B cell (primary cell): Measurements from ENCODE around the gene CELSR3. TPM values are rescaled to one million over a fixed set of nuclear protein-coding genes. Genes with fewer than 3 reads are reported as not detected.

Source experiments
- ATAC-seq: fragments of 200-7000 bp; cut with Tn5 transposase; one replicate; pipeline ENCODE4 v1.10.0; 2021; ENCODE audit warnings: low read depth, mild to moderate bottlenecking, moderate number of reproducible peaks, moderate library complexity
- CTCF ChIA-PET: fragments of 350-600 bp; sonication (Branson Sonifier 250); formaldehyde crosslinking; loops from one replicate; lab custom pipeline; 2021; ENCODE audit warnings: antibody characterized with exemption, inconsistent platforms; lab: Charles Lee
- POLR2A ChIA-PET: fragments of 350-600 bp; sonication (Branson Sonifier 250); formaldehyde crosslinking; loops from one replicate; lab custom pipeline; 2021; ENCODE audit warnings: antibody characterized with exemption; lab: Charles Lee
- DNase-seq: peaks from one replicate; pipeline ENCODE4 v3.0.0; 2013
- H2AFZ ChIP-seq: 2 replicates; pipeline ENCODE4 v1.6.1; 2012; ENCODE audit warnings: mild to moderate bottlenecking, low read depth, low read length; ENCODE audit not compliant: insufficient read depth, poor library complexity, severe bottlenecking
- H3K27ac ChIP-seq, 2 donors: 1 replicate in 1 of 2; 2 replicates in 1 of 2; pipeline ENCODE4 v1.5.1; 2012 to 2013; ENCODE audit warnings: low read length in 2 of 2, mild to moderate bottlenecking in 2 of 2, moderate library complexity in 1 of 2
- H3K27me3 ChIP-seq, 4 experiments: fragments of 200-600 bp in 1 of 4; sonication (generic) in 1 of 4; replicated peaks in 1 of 4; 1 replicate in 2 of 4; 2 replicates in 2 of 4; pipeline versions ENCODE4 v1.6.1 to v1.7.0; 2013 to 2016; ENCODE audit warnings: low read length in 3 of 4, mild to moderate bottlenecking in 2 of 4, mixed read lengths in 1 of 4, moderate library complexity in 1 of 4; ENCODE audit not compliant: insufficient read depth in 4 of 4, control insufficient read depth in 3 of 4; ENCODE audit errors: control extremely low read depth in 1 of 4
- H3K36me3 ChIP-seq, 2 experiments: replicated peaks in 1 of 2; 1 replicate in 1 of 2; 2 replicates in 1 of 2; pipeline versions ENCODE4 v1.6.1 to v1.7.1; 2013; ENCODE audit warnings: low read length in 1 of 2; ENCODE audit not compliant: insufficient read depth in 2 of 2, control insufficient read depth in 1 of 2; ENCODE audit errors: control extremely low read depth in 1 of 2, extremely low read depth in 1 of 2
- H3K4me1 ChIP-seq, 2 donors: fragments of 200-600 bp in 1 of 2; sonication (generic) in 1 of 2; 1 replicate in 1 of 2; 2 replicates in 1 of 2; pipeline versions ENCODE4 v1.5.1 to v1.6.1; 2013 to 2017; ENCODE audit warnings: low read length in 2 of 2; ENCODE audit not compliant: control insufficient read depth in 2 of 2, insufficient read depth in 2 of 2
- H3K4me2 ChIP-seq: replicated peaks from 2 replicates; pipeline ENCODE3; 2012; ENCODE audit warnings: mild to moderate bottlenecking, low read depth, low read length; ENCODE audit not compliant: poor library complexity, severe bottlenecking
- H3K4me3 ChIP-seq, 5 experiments: fragments of 200-600 bp in 1 of 5; sonication (generic) in 1 of 5; 1 replicate in 3 of 5; 2 replicates in 2 of 5; pipeline versions ENCODE4 v1.5.1 to v1.7.0; 2011 to 2016; ENCODE audit warnings: low read length in 4 of 5, mild to moderate bottlenecking in 4 of 5, low read depth in 2 of 5, control low read depth in 1 of 5, moderate library complexity in 1 of 5; ENCODE audit not compliant: insufficient read depth in 1 of 5; ENCODE audit errors: control extremely low read depth in 1 of 5, extremely low read depth in 1 of 5
- H3K79me2 ChIP-seq: fragments of 200-600 bp; sonication (generic); one replicate; pipeline ENCODE4 v1.6.0; 2016; ENCODE audit warnings: low read length; ENCODE audit not compliant: control insufficient read depth, insufficient read depth
- H3K9ac ChIP-seq: fragments of 200-600 bp; sonication (generic); 2 replicates; pipeline ENCODE4 v1.6.1; 2017; ENCODE audit warnings: mild to moderate bottlenecking, low read length, moderate library complexity
- H3K9me3 ChIP-seq, 3 donors: one replicate each; pipeline versions ENCODE4 v1.6.1 to v1.7.1; 2013; ENCODE audit warnings: low read length in 2 of 3; ENCODE audit not compliant: control insufficient read depth in 2 of 3, insufficient read depth in 1 of 3; ENCODE audit errors: control extremely low read depth in 1 of 3
- H4K20me1 ChIP-seq: 2 replicates; pipeline ENCODE4 v1.6.0; 2012; ENCODE audit warnings: mild to moderate bottlenecking, low read length; ENCODE audit not compliant: insufficient read depth, control insufficient read depth, poor library complexity, severe bottlenecking
- H3K27ac Mint-ChIP-seq: one replicate; pipeline ENCODE4 v1.8.0; 2021; ENCODE audit warnings: mixed read lengths
- H3K27me3 Mint-ChIP-seq: one replicate; pipeline ENCODE4 v1.8.0; 2021; ENCODE audit warnings: mixed read lengths
- H3K4me1 Mint-ChIP-seq: one replicate; pipeline ENCODE4 v1.8.0; 2021; ENCODE audit warnings: mixed read lengths
- H3K4me3 Mint-ChIP-seq: one replicate; pipeline ENCODE4 v1.8.0; 2021; ENCODE audit warnings: mixed read lengths
- H3K9me3 Mint-ChIP-seq: one replicate; pipeline ENCODE4 v1.8.0; 2022; ENCODE audit warnings: mixed read lengths; ENCODE audit not compliant: insufficient read depth
- WGBS: methylation state at CpG from one replicate; pipeline ENCODE4 v1.1.5; 2013; ENCODE audit warnings: missing lambda C conversion rate; ENCODE audit not compliant: insufficient coverage; 5-methylcytosine and 5-hydroxymethylcytosine counted together
- intact Hi-C: fragments of 100-400 bp; cut with micrococcal nuclease; formaldehyde crosslinking; loops from one replicate; pipeline ENCODE4 v1.10.0; 2022
- polyA plus RNA-seq: library from polyadenylated mRNA; depleted of rRNA; stranded (reverse); fragments of >200 nt; gene quantifications from 2 replicates; pipeline ENCODE4 v1.2.3, GENCODE V29; 2012
- small RNA-seq: library from RNA; depleted of rRNA; stranded (forward); fragments of <200 nt; gene quantifications from one replicate; pipeline ENCODE3, GENCODE V24; 2012; ENCODE audit warnings: low replicate concordance, low read depth; ENCODE audit not compliant: insufficient read length
- total RNA-seq, 2 donors: library from RNA; stranded (reverse); fragments of 120-200 nt in 1 of 2; gene quantifications; 1 replicate in 1 of 2; 2 replicates in 1 of 2; pipeline versions ENCODE4 v1.2.3 to v1.2.4, GENCODE V29; 2013 to 2022
- TF ChIP-seq, protein P1 (sequence below): fragments of 200-600 bp; IDR thresholded peaks from one replicate; pipeline ENCODE4 v1.8.0; 2022; ENCODE audit warnings: antibody characterized with exemption, mild to moderate bottlenecking

Gene CELSR3
- total and polyA plus RNA-seq, 2 donors (not counting 1 experiment from before 2014, with no cell fraction given): 2.4 to 2.5 TPM

- WGBS: 80% methylated on average over 11 of the region's 11 CpGs
- TF ChIP-seq, protein P1, sequence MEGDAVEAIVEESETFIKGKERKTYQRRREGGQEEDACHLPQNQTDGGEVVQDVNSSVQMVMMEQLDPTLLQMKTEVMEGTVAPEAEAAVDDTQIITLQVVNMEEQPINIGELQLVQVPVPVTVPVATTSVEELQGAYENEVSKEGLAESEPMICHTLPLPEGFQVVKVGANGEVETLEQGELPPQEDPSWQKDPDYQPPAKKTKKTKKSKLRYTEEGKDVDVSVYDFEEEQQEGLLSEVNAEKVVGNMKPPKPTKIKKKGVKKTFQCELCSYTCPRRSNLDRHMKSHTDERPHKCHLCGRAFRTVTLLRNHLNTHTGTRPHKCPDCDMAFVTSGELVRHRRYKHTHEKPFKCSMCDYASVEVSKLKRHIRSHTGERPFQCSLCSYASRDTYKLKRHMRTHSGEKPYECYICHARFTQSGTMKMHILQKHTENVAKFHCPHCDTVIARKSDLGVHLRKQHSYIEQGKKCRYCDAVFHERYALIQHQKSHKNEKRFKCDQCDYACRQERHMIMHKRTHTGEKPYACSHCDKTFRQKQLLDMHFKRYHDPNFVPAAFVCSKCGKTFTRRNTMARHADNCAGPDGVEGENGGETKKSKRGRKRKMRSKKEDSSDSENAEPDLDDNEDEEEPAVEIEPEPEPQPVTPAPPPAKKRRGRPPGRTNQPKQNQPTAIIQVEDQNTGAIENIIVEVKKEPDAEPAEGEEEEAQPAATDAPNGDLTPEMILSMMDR: no peak
- Histone ChIP-seq H3K9ac (no peak overlapping the region), H3K79me2 (no peaks in the 10 kb centered on the region), H2AFZ (no peak overlapping the region), H3K36me3 (no peaks in the 10 kb centered on the region), H3K9me3 (no peaks in the 10 kb centered on the region), H3K27me3 (peaks cover 0 to 13% (median 1%) of the 10 kb centered on the region in 4 experiments), H3K4me2 (no peak overlapping the region), H3K4me1 (no peaks in the 10 kb centered on the region), H4K20me1 (no peaks in the 10 kb centered on the region), H3K27ac (no peak overlapping the region), H3K4me3 (no peak overlapping the region)
- no peak for ATAC-seq
- no peaks in the 10 kb centered on the region for H3K9me3 Mint-ChIP-seq
- H3K4me3 Mint-ChIP-seq: no peak overlapping the region
- ChIA-PET CTCF (no interaction called here), POLR2A (no interaction called here)
- intact Hi-C loops: no loop called here
- H3K4me1 Mint-ChIP-seq: no peaks in the 10 kb centered on the region
- no peak for DNase-seq
- peaks cover 34% of the 10 kb centered on the region for H3K27me3 Mint-ChIP-seq
- no peak overlapping the region for H3K27ac Mint-ChIP-seq
These were observed 75.0 kb downstream of the CELSR3 start for GRCh38 chr3:48587686-48588085.

Small RNA genes within 50 kb of the gene (small RNA-seq; reads per million reads assigned to genes)
- gene AC141002.1: not detected

Other genes starting within 250 kb of the CELSR3 start
- 3.9 and 5.0 TPM in 2 replicates for gene PLXNB1, start 232.8 kb downstream of the CELSR3 start, total RNA-seq
- gene PLXNB1, start 232.8 kb downstream of the CELSR3 start, polyA plus RNA-seq: 0.95 and 1.6 TPM in 2 replicates
- gene CCDC51, start 222.8 kb downstream of the CELSR3 start, total RNA-seq: 5.0 and 6.2 TPM in 2 replicates
- 4.5 and 5.9 TPM in 2 replicates for gene CCDC51, start 222.8 kb downstream of the CELSR3 start, polyA plus RNA-seq
- gene TMA7, start 222.6 kb downstream of the CELSR3 start, total RNA-seq: 185 and 194 TPM in 2 replicates
- 169 and 191 TPM in 2 replicates for gene TMA7, start 222.6 kb downstream of the CELSR3 start, polyA plus RNA-seq
- 11.6 and 14.3 TPM in 2 replicates for gene ATRIP, start 216.1 kb downstream of the CELSR3 start, total RNA-seq
- 10.5 and 12.6 TPM in 2 replicates for gene ATRIP, start 216.1 kb downstream of the CELSR3 start, polyA plus RNA-seq
- 145 and 147 TPM in 2 replicates for gene SHISA5, start 158.7 kb downstream of the CELSR3 start, total RNA-seq
- 133 and 183 TPM in 2 replicates for gene SHISA5, start 158.7 kb downstream of the CELSR3 start, polyA plus RNA-seq
- 3.2 and 3.3 TPM in 2 replicates for gene PFKFB4, start 106.1 kb downstream of the CELSR3 start, total RNA-seq
- gene PFKFB4, start 106.1 kb downstream of the CELSR3 start, polyA plus RNA-seq: 1.3 and 1.7 TPM in 2 replicates
- not detected in 2 replicates for gene UCN2, start 99.1 kb downstream of the CELSR3 start, total RNA-seq
- not detected in 2 replicates for gene UCN2, start 99.1 kb downstream of the CELSR3 start, polyA plus RNA-seq
- 2.1 and 3.3 TPM in 2 replicates for gene COL7A1, start 67.6 kb downstream of the CELSR3 start, total RNA-seq
- gene COL7A1, start 67.6 kb downstream of the CELSR3 start, polyA plus RNA-seq: 0.75 and 2.9 TPM in 2 replicates
- 98.9 and 99.9 TPM in 2 replicates for gene UQCRC1, start 53.2 kb downstream of the CELSR3 start, total RNA-seq
- 132 and 195 TPM in 2 replicates for gene UQCRC1, start 53.2 kb downstream of the CELSR3 start, polyA plus RNA-seq
- gene TMEM89, start 41.1 kb downstream of the CELSR3 start, total RNA-seq: not detected in 2 replicates
- gene TMEM89, start 41.1 kb downstream of the CELSR3 start, polyA plus RNA-seq: not detected in 2 replicates
- gene SLC26A6, start 27.4 kb downstream of the CELSR3 start, total RNA-seq: 26.7 and 30.6 TPM in 2 replicates
- 22.5 and 24.0 TPM in 2 replicates for gene SLC26A6, start 27.4 kb downstream of the CELSR3 start, polyA plus RNA-seq
- 19.1 and 19.7 TPM in 2 replicates for gene NCKIPSD, start 23.0 kb upstream of the CELSR3 start, total RNA-seq
- gene NCKIPSD, start 23.0 kb upstream of the CELSR3 start, polyA plus RNA-seq: 14.6 and 24.6 TPM in 2 replicates
- gene IP6K2, start 54.3 kb upstream of the CELSR3 start, total RNA-seq: 138 and 140 TPM in 2 replicates
- gene IP6K2, start 54.3 kb upstream of the CELSR3 start, polyA plus RNA-seq: 132 and 158 TPM in 2 replicates
- gene PRKAR2A, start 185.0 kb upstream of the CELSR3 start, total RNA-seq: 25.0 and 27.5 TPM in 2 replicates
- 4.3 and 6.0 TPM in 2 replicates for gene PRKAR2A, start 185.0 kb upstream of the CELSR3 start, polyA plus RNA-seq
- 11.6 and 12.2 TPM in 2 replicates for gene SLC25A20, start 236.0 kb upstream of the CELSR3 start, total RNA-seq
- gene SLC25A20, start 236.0 kb upstream of the CELSR3 start, polyA plus RNA-seq: 5.7 and 19.9 TPM in 2 replicates